Sigmoid colon (tissue), 7 donors: ENCODE data around the gene SPTBN2. TPM values are rescaled to one million over a fixed set of nuclear protein-coding genes. Genes with fewer than 3 reads are reported as not detected.

Source experiments
- DNase-seq: peaks from one replicate; pipeline ENCODE4 v3.0.0-alpha.2; 2019
- H3K27ac ChIP-seq, 4 donors: fragments of 200-600 bp; sonication (generic); one replicate each; pipeline ENCODE4 v1.5.1; 2016 to 2019; ENCODE audit warnings: mild to moderate bottlenecking in 1 of 4
- H3K27me3 ChIP-seq, 3 donors: fragments of 200-600 bp; sonication (generic); one replicate each; pipeline ENCODE4 v1.5.1; 2019; ENCODE audit warnings: mild to moderate bottlenecking in 1 of 3
- H3K36me3 ChIP-seq, 4 donors: fragments of 200-600 bp; sonication (generic); one replicate each; pipeline ENCODE4 v1.5.1; 2016 to 2019
- H3K4me1 ChIP-seq, 4 donors: fragments of 200-600 bp; sonication (generic); one replicate each; pipeline ENCODE4 v1.5.1; 2017 to 2019
- H3K4me3 ChIP-seq, 4 donors: fragments of 200-600 bp; sonication (generic); one replicate each; pipeline ENCODE4 v1.5.1; 2017 to 2019; ENCODE audit warnings: mild to moderate bottlenecking in 2 of 4, moderate library complexity in 1 of 4
- H3K9me3 ChIP-seq, 4 donors: fragments of 200-600 bp in 3 of 4; sonication (generic) in 3 of 4; one replicate each; pipeline versions ENCODE4 v1.5.1 to v1.6.1; 2013 to 2019
- EP300 ChIP-seq, 4 donors: sonication (generic); formaldehyde crosslinking; IDR thresholded peaks; one replicate each; pipeline ENCODE4 v1.6.1; 2017; ENCODE audit warnings: antibody characterized with exemption in 4 of 4
- POLR2A ChIP-seq, 2 donors: fragments of 450-650 bp; IDR thresholded peaks; one replicate each; pipeline ENCODE4 v1.6.1; 2016; ENCODE audit warnings: antibody characterized with exemption in 2 of 2, mild to moderate bottlenecking in 2 of 2, moderate library complexity in 2 of 2
- POLR2AphosphoS5 ChIP-seq, 4 donors: sonication (generic); formaldehyde crosslinking; IDR thresholded peaks; one replicate each; pipeline ENCODE4 v1.6.1; 2017; ENCODE audit warnings: antibody characterized with exemption in 4 of 4
- WGBS, 2 donors: extraction: QIAGEN DNeasy Blood & Tissue Kit; methylation state at CpG; one replicate each; pipeline ENCODE4 v1.1.7; 2013; 5-methylcytosine and 5-hydroxymethylcytosine counted together
- intact Hi-C: fragments of 100-400 bp; cut with DNase I; formaldehyde crosslinking; loops from one replicate; pipeline ENCODE4 v1.15.1; 2023
- polyA plus RNA-seq, 3 donors: library from polyadenylated mRNA; stranded (reverse); fragments of 200-250 nt; gene quantifications; one replicate each; pipeline ENCODE4 v1.2.3, GENCODE V29; 2013
- total RNA-seq, 4 donors: library from RNA; depleted of rRNA; stranded (reverse); fragments of >200 nt; gene quantifications; one replicate each; pipeline ENCODE4 v1.1.0, GENCODE V29; 2016
- TF ChIP-seq, protein P1 (sequence below), 4 experiments: fragments of 450-650 bp in 3 of 4; fragments of 200-600 bp in 1 of 4; IDR thresholded peaks; one replicate each; pipeline ENCODE4 v1.5.1; 2016 to 2019; ENCODE audit warnings: antibody characterized with exemption in 4 of 4, mild to moderate bottlenecking in 3 of 4, moderate library complexity in 2 of 4
- donor health status: healthy with polysubstance abuse.
- donor health status: Bipolar disorder and iron deficiency.
- donor health status: healthy.

The SPTBN2 gene
- total and polyA plus RNA-seq, 7 donors, result 0.33 to 5.7 (median 4.2) TPM

DNA sequence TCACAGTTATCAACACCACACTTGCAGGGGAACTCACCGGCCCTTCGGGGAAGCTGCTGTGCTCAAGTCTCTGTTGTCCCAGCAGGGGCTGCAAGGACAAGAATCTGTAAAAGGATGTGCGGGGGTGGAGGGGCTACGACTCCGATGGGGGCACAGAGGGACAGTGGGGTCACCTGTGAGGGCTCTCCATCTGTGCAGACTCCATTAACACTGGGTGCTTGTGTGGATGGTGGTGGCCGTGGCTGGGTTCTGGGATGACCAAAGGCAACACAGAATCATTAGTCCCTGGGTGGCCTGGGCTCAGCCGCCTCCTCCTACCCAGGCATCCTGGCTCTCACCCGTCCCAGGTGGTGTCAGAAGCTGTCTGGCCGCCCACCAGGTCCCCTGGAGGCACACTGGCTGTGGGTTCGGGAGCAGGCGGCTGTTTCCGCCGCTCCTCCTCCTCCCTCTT is 41.2 kb downstream of the SPTBN2 start:
- 89 to 93% methylated on average over 13 of the region's 13 CpGs for WGBS, 2 donors
- no peaks in the 10 kb centered on the region for H3K36me3 ChIP-seq
- intact Hi-C loops, result no loop called here
- no peaks in the 10 kb centered on the region for H3K4me1 ChIP-seq
- peak; percentile 50 for DNase-seq
- no peak overlapping the region for H3K4me3 ChIP-seq
- no peak overlapping the region for H3K27ac ChIP-seq
- H3K9me3 ChIP-seq, result no peaks in the 10 kb centered on the region
- TF ChIP-seq EP300 (IDR thresholded peaks at IDR 0.05) (no peak), POLR2AphosphoS5 (IDR thresholded peaks at IDR 0.05) (no peak), POLR2A (IDR thresholded peaks at IDR 0.05) (no peak)
- TF ChIP-seq, protein P1, sequence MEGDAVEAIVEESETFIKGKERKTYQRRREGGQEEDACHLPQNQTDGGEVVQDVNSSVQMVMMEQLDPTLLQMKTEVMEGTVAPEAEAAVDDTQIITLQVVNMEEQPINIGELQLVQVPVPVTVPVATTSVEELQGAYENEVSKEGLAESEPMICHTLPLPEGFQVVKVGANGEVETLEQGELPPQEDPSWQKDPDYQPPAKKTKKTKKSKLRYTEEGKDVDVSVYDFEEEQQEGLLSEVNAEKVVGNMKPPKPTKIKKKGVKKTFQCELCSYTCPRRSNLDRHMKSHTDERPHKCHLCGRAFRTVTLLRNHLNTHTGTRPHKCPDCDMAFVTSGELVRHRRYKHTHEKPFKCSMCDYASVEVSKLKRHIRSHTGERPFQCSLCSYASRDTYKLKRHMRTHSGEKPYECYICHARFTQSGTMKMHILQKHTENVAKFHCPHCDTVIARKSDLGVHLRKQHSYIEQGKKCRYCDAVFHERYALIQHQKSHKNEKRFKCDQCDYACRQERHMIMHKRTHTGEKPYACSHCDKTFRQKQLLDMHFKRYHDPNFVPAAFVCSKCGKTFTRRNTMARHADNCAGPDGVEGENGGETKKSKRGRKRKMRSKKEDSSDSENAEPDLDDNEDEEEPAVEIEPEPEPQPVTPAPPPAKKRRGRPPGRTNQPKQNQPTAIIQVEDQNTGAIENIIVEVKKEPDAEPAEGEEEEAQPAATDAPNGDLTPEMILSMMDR (IDR thresholded peaks at IDR 0.05), result no peak
- no peaks in the 10 kb centered on the region for H3K27me3 ChIP-seq

DNA sequence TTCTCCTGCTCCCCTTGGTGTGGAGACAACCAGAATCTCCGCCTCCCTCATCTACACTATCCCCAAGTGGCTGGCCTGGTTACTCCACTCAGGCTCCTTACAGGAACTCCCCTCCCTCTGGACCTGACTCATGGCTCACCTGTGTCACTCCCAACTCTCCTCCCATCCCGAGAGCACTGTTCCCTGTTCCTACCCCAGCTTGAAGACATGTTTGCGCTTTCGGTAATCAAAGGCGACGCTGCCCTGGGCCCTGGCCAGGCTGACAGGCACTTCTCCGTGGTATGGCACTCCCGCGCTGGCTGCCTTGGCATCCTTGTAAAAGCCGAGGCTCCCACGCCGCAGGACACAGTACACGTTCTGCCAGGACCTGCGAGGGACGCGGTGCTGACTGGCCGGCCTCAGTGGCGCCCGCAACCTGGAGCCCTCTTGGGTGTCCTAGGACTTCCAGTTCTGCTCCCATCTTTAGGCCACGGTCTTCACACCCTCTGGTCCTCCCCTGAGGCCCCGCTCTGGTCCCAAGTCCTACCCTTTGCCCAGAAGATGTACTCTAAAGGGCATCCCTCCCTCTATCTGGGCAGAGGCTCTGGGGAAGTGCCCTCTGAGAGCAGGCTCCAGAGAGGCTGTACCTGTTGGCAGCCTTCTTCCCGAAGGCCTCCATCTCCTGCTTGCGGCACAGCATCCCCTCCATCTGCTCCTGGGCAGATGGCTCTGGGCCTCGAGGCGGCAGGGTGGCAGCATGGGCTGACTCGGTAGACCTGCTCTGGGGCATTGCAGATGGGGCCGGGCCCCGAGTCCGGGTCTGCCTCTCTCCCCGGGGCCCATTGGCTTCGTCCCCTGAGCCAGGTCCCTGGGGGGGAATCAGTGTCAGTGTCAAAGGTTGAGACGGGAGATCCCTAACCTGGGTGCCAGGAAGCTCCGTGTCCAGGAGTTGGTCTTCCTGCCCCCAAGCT is 41.9 kb downstream of the SPTBN2 start:
- H3K27ac ChIP-seq, result no peak overlapping the region
- no peaks in the 10 kb centered on the region for H3K27me3 ChIP-seq
- TF ChIP-seq POLR2A (IDR thresholded peaks at IDR 0.05) (no peak), EP300 (IDR thresholded peaks at IDR 0.05) (no peak), POLR2AphosphoS5 (IDR thresholded peaks at IDR 0.05) (no peak)
- TF ChIP-seq, protein P1 (IDR thresholded peaks at IDR 0.05), result no peak
- no peaks in the 10 kb centered on the region for H3K36me3 ChIP-seq
- H3K4me1 ChIP-seq, result no peaks in the 10 kb centered on the region
- no peaks in the 10 kb centered on the region for H3K9me3 ChIP-seq
- WGBS, 2 donors, result 94 to 95% methylated on average over 33 of the region's 33 CpGs
- no peak overlapping the region for H3K4me3 ChIP-seq
- peak; percentile 57 for DNase-seq
- intact Hi-C loops, result no loop called here

DNA sequence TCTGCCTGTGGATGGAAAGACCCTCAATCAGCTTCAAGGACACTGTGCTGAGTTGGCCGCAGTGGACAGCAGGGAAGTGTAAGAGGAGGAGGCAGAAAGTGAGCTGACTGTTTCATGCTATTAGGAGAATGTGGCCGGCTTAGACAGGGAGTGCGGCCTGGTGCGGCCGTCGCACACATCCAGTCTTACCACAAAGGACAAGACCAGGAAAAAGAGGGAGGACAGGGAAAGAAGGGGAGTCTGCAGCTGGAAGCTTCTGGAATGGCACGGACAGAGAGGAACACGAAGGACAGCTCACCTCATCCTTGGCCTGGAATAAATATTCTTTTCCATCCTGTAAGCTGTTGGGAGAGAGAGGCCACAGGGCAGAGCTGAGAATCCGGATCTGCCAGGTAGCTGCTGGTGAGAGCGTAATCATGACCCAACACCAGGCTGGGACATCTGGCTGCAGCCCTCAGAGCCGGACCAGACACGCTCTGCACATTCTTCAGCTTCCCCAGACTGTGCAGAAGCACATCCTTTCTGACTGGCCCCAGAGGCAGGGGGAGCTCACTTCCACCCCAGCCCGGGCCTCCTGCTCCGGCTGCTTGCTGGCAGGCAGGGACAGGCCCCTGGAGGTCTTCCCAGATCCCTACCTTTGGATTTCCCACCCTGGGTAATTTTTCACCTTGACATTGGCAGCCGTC is 42.8 kb downstream of the SPTBN2 start:
- WGBS, 2 donors, result 90% methylated on average over 15 of the region's 15 CpGs
- Histone ChIP-seq H3K4me3 (no peak overlapping the region), H3K27me3 (no peaks in the 10 kb centered on the region), H3K27ac (no peak overlapping the region), H3K9me3 (no peaks in the 10 kb centered on the region), H3K36me3 (no peaks in the 10 kb centered on the region), H3K4me1 (no peaks in the 10 kb centered on the region)
- intact Hi-C loops, result no loop called here
- no peak for TF ChIP-seq EP300 (IDR thresholded peaks at IDR 0.05)
- TF ChIP-seq, protein P1 (IDR thresholded peaks at IDR 0.05), result no peak
- TF ChIP-seq POLR2A (IDR thresholded peaks at IDR 0.05), result no peak
- DNase-seq, result no peak

DNA sequence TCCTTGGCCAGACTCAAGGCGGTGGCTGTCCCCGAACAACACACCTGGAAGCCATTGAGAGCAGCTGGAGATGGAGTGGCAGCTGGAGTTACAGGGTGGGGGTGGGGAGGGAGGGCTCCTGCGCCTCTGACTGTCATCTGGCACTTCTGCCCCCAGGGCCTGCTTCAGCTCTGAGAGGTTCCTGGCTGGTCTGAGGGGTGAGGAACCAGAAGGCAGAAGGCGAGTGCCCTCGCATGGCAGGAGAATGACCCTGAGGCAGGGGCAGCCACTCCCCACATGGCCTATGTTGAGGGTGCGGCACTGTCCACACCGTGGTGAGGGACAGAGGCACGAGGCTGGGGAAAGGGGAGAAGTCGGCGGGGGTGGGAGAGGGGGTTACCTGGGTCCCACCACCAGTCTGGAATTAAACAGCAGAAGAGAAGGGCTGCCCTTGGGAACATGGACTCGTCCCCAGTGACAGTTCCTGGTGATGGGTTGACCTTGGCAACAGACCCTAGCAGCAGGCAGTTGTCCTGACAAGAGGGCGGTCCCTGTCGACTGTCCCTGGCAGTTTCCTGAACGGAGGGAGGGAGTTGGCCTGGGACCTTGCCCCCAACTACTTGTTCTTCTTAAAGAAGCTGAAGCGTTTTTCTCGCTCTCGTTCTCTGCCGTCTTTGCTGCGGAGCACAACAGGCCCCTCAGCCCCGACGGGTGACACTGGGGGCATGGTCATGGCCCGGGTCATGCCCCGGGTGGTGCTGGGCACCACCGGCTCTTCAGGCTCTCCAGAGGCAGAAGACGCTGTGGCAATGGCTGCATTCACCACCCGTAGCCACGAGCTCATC is 43.5 kb downstream of the SPTBN2 start:
- 86 to 89% methylated on average over 27 of the region's 27 CpGs for WGBS, 2 donors
- H3K9me3 ChIP-seq, result no peaks in the 10 kb centered on the region
- no peak for DNase-seq
- intact Hi-C loops, result no loop called here
- H3K4me3 ChIP-seq, result no peak overlapping the region
- H3K27ac ChIP-seq, result no peak overlapping the region
- H3K4me1 ChIP-seq, result no peaks in the 10 kb centered on the region
- H3K36me3 ChIP-seq, result no peaks in the 10 kb centered on the region
- H3K27me3 ChIP-seq, result no peaks in the 10 kb centered on the region
- TF ChIP-seq, protein P1 (IDR thresholded peaks at IDR 0.05), result no peak
